ENCODE results near the gene CYP11A1.
A peak's percentile ranks its signal among the peaks of the same experiment; 100 is the strongest.

The CYP11A1 gene

GRCh38 chr15:74367296-74367854 lies at the start of gene CYP11A1:
TSS of gene CYP11A1 (minus strand) at chr15:74367646. CDS start at chr15:74367585, 61 bp downstream.
- Mint-ChIP-seq H3K36me3 (no peaks in the 10 kb centered on the region), H3K27me3 (peaks cover 89% of the 10 kb centered on the region), H3K9me3 (no peaks in the 10 kb centered on the region), H3K4me3 (peak within 1 kb of the TSS; percentile 37), H3K27ac (no peak within 1 kb of the TSS), H3K4me1 (peaks cover 3% of the 10 kb centered on the region)
- DNase-seq, result no peak
- CTCF ChIA-PET, result interaction anchor here (1.5 kb wide), 1 partner anchor 72 kb away, joined by 5 read pairs; no protein-coding TSS in a partner anchor

- CTCF ChIA-PET, result no interaction called here
- peaks cover 31% of the 10 kb centered on the region for H3K4me1 Mint-ChIP-seq
- H3K27me3 Mint-ChIP-seq, result no peaks in the 10 kb centered on the region
- H3K9me3 Mint-ChIP-seq, result no peaks in the 10 kb centered on the region
- peaks cover 5% of the 10 kb centered on the region for H3K36me3 Mint-ChIP-seq
- no peak overlapping the region for H3K4me3 Mint-ChIP-seq
- no peak overlapping the region for H3K27ac Mint-ChIP-seq
- no peak for DNase-seq
Observed at GRCh38 chr15:74417225-74417624, 49.8 kb upstream of the CYP11A1 start.

GRCh38 chr15:74415966-74416916 lies 48.8 kb upstream of the CYP11A1 start:
- Mint-ChIP-seq H3K36me3 (peaks cover 5% of the 10 kb centered on the region), H3K9me3 (no peaks in the 10 kb centered on the region), H3K27ac (no peak overlapping the region), H3K4me1 (peaks cover 31% of the 10 kb centered on the region), H3K27me3 (no peaks in the 10 kb centered on the region), H3K4me3 (no peak overlapping the region)
- CTCF ChIA-PET, result no interaction called here
- no peak for DNase-seq

GRCh38 chr15:74414603-74415338 lies 47.3 kb upstream of the CYP11A1 start:
- H3K36me3 Mint-ChIP-seq, result peaks cover 5% of the 10 kb centered on the region
- peaks cover 26% of the 10 kb centered on the region for H3K4me1 Mint-ChIP-seq
- CTCF ChIA-PET, result interaction anchor here (1.5 kb wide), 1 partner anchor 33 kb away, joined by 4 read pairs; no protein-coding TSS in a partner anchor
- H3K27me3 Mint-ChIP-seq, result no peaks in the 10 kb centered on the region
- H3K4me3 Mint-ChIP-seq, result no peak overlapping the region
- no peaks in the 10 kb centered on the region for H3K9me3 Mint-ChIP-seq
- DNase-seq, result no peak
- H3K27ac Mint-ChIP-seq, result peak overlapping the region; percentile 73

- H3K27me3 Mint-ChIP-seq, result no peaks in the 10 kb centered on the region
- CTCF ChIA-PET, result interaction anchor here (1.5 kb wide), 1 partner anchor 32 kb away, joined by 4 read pairs; no protein-coding TSS in a partner anchor
- no peak overlapping the region for H3K27ac Mint-ChIP-seq
- H3K36me3 Mint-ChIP-seq, result peaks cover 5% of the 10 kb centered on the region
- no peaks in the 10 kb centered on the region for H3K9me3 Mint-ChIP-seq
- DNase-seq, result no peak
- H3K4me1 Mint-ChIP-seq, result peaks cover 26% of the 10 kb centered on the region
- H3K4me3 Mint-ChIP-seq, result no peak overlapping the region
Observed at GRCh38 chr15:74414081-74414580, 46.7 kb upstream of the CYP11A1 start.

- Mint-ChIP-seq H3K36me3 (peaks cover 5% of the 10 kb centered on the region), H3K27me3 (no peaks in the 10 kb centered on the region), H3K4me1 (peaks cover 26% of the 10 kb centered on the region), H3K27ac (no peak overlapping the region), H3K9me3 (no peaks in the 10 kb centered on the region), H3K4me3 (no peak overlapping the region)
- DNase-seq, result no peak
- CTCF ChIA-PET, result no interaction called here
Observed at GRCh38 chr15:74413350-74414080, 46.1 kb upstream of the CYP11A1 start.

- CTCF ChIA-PET, result interaction anchor here (1.6 kb wide), 1 partner anchor 30 kb away, joined by 3 read pairs; no protein-coding TSS in a partner anchor
- Mint-ChIP-seq H3K9me3 (no peaks in the 10 kb centered on the region), H3K4me3 (no peak overlapping the region), H3K4me1 (peaks cover 26% of the 10 kb centered on the region), H3K36me3 (peaks cover 5% of the 10 kb centered on the region), H3K27ac (no peak overlapping the region), H3K27me3 (no peaks in the 10 kb centered on the region)
- DNase-seq, result no peak
Observed at GRCh38 chr15:74412159-74412558, 44.7 kb upstream of the CYP11A1 start.

- DNase-seq, result no peak
Observed at GRCh38 chr15:74411686-74412085, 44.2 kb upstream of the CYP11A1 start.

GRCh38 chr15:74410502-74410901 lies 43.1 kb upstream of the CYP11A1 start:
- peaks cover 16% of the 10 kb centered on the region for H3K4me1 Mint-ChIP-seq
- no peaks in the 10 kb centered on the region for H3K9me3 Mint-ChIP-seq
- H3K4me3 Mint-ChIP-seq, result no peak overlapping the region
- no peaks in the 10 kb centered on the region for H3K27me3 Mint-ChIP-seq
- H3K27ac Mint-ChIP-seq, result no peak overlapping the region
- no peak for DNase-seq
- H3K36me3 Mint-ChIP-seq, result peaks cover 3% of the 10 kb centered on the region
- CTCF ChIA-PET, result interaction anchor here (1.1 kb wide), 1 partner anchor 28 kb away, joined by 4 read pairs; no protein-coding TSS in a partner anchor

More at GRCh38 chr15:74411686-74412085, 44.2 kb upstream of the CYP11A1 start:
- no peaks in the 10 kb centered on the region for H3K9me3 Mint-ChIP-seq
- CTCF ChIA-PET, result interaction anchor here (1.6 kb wide), 1 partner anchor 29 kb away, joined by 3 read pairs; no protein-coding TSS in a partner anchor
- peaks cover 5% of the 10 kb centered on the region for H3K36me3 Mint-ChIP-seq
- no peaks in the 10 kb centered on the region for H3K27me3 Mint-ChIP-seq
- no peak overlapping the region for H3K4me3 Mint-ChIP-seq
- H3K4me1 Mint-ChIP-seq, result peaks cover 26% of the 10 kb centered on the region
- H3K27ac Mint-ChIP-seq, result no peak overlapping the region

GRCh38 chr15:74409225-74409624 lies 41.8 kb upstream of the CYP11A1 start:
- CTCF ChIA-PET, result interaction anchor here (1.0 kb wide), 1 partner anchor 25 kb away, joined by 4 read pairs; no protein-coding TSS in a partner anchor
- no peak overlapping the region for H3K4me3 Mint-ChIP-seq
- H3K36me3 Mint-ChIP-seq, result peaks cover 3% of the 10 kb centered on the region
- no peaks in the 10 kb centered on the region for H3K9me3 Mint-ChIP-seq
- peaks cover 8% of the 10 kb centered on the region for H3K4me1 Mint-ChIP-seq
- no peak overlapping the region for H3K27ac Mint-ChIP-seq
- DNase-seq, result no peak
- no peaks in the 10 kb centered on the region for H3K27me3 Mint-ChIP-seq

GRCh38 chr15:74408815-74409214 lies 41.4 kb upstream of the CYP11A1 start:
- H3K27ac Mint-ChIP-seq, result no peak overlapping the region
- no peaks in the 10 kb centered on the region for H3K9me3 Mint-ChIP-seq
- H3K27me3 Mint-ChIP-seq, result no peaks in the 10 kb centered on the region
- no peak for DNase-seq
- no peak overlapping the region for H3K4me3 Mint-ChIP-seq
- H3K4me1 Mint-ChIP-seq, result peaks cover 11% of the 10 kb centered on the region
- CTCF ChIA-PET, result interaction anchor here (1.0 kb wide), 1 partner anchor 24 kb away, joined by 4 read pairs; no protein-coding TSS in a partner anchor
- peaks cover 3% of the 10 kb centered on the region for H3K36me3 Mint-ChIP-seq

GRCh38 chr15:74408385-74408784 lies 40.9 kb upstream of the CYP11A1 start:
- no peaks in the 10 kb centered on the region for H3K27me3 Mint-ChIP-seq
- CTCF ChIA-PET, result no interaction called here
- H3K9me3 Mint-ChIP-seq, result no peaks in the 10 kb centered on the region
- peaks cover 15% of the 10 kb centered on the region for H3K4me1 Mint-ChIP-seq
- no peak for DNase-seq
- H3K4me3 Mint-ChIP-seq, result no peak overlapping the region
- H3K36me3 Mint-ChIP-seq, result peaks cover 3% of the 10 kb centered on the region
- no peak overlapping the region for H3K27ac Mint-ChIP-seq

- CTCF ChIA-PET, result interaction anchor here (1.8 kb wide), 1 partner anchor 25 kb away, joined by 7 read pairs; no protein-coding TSS in a partner anchor
- H3K36me3 Mint-ChIP-seq, result no peaks in the 10 kb centered on the region
- H3K9me3 Mint-ChIP-seq, result no peaks in the 10 kb centered on the region
- H3K4me3 Mint-ChIP-seq, result no peak overlapping the region
- H3K4me1 Mint-ChIP-seq, result peaks cover 25% of the 10 kb centered on the region
- H3K27me3 Mint-ChIP-seq, result no peaks in the 10 kb centered on the region
- peak overlapping the region; percentile 69 for H3K27ac Mint-ChIP-seq
- no peak for DNase-seq
Observed at GRCh38 chr15:74406992-74407705, 39.7 kb upstream of the CYP11A1 start.

Measured in activated naive CD4-positive, alpha-beta T cell treated with anti-CD3 and anti-CD28 coated beads, Interleukin-2, amount 10 ng/mL, durations not matched to agents 7 days and 5 days (primary cell).